HepG2 (cell line): Measurements from ENCODE around the gene PEX7. TPM values are rescaled to one million over a fixed set of nuclear protein-coding genes. Genes with fewer than 3 reads are reported as not detected.

Experiments used
- FOXP1 ChIP-seq, 2 experiments: fragments of 450-650 bp in 1 of 2; IDR thresholded peaks; 2 replicates each; pipeline ENCODE4 v1.6.1; 2017 to 2018; ENCODE audit warnings: antibody characterized with exemption in 1 of 2
- FOXP4 ChIP-seq: sonication (generic); formaldehyde crosslinking; IDR thresholded peaks from 2 replicates; pipeline ENCODE4 v1.4.0; 2020; ENCODE audit warnings: missing genetic modification reagents
- GTF2F1 ChIP-seq: fragments of 150-350 bp; IDR thresholded peaks from 2 replicates; pipeline ENCODE4 v1.6.1; 2014; ENCODE audit warnings: low read length
- ISL2 ChIP-seq: sonication (generic); formaldehyde crosslinking; IDR thresholded peaks from 2 replicates; pipeline ENCODE4 v1.5.0; 2020; ENCODE audit warnings: missing genetic modification reagents
- JUND ChIP-seq: sonication (generic); formaldehyde crosslinking; IDR thresholded peaks from 2 replicates; pipeline ENCODE4 v1.8.0; 2022; ENCODE audit warnings: mild to moderate bottlenecking, missing genetic modification reagents
- MATR3 ChIP-seq: sonication (generic); formaldehyde crosslinking; IDR thresholded peaks from 2 replicates; pipeline ENCODE4 v1.4.0; 2020; ENCODE audit warnings: missing genetic modification reagents
- SP140L ChIP-seq: sonication (generic); formaldehyde crosslinking; IDR thresholded peaks from 2 replicates; pipeline ENCODE4 v1.4.0; 2020; ENCODE audit warnings: missing genetic modification reagents, borderline replicate concordance
- TARDBP ChIP-seq: sonication (generic); formaldehyde crosslinking; IDR thresholded peaks from 2 replicates; pipeline ENCODE4 v1.8.0; 2022; ENCODE audit warnings: mild to moderate bottlenecking, missing genetic modification reagents
- TCF7 ChIP-seq: sonication (generic); IDR thresholded peaks from 2 replicates; pipeline ENCODE4 v1.6.1; 2016; ENCODE audit warnings: antibody characterized with exemption, low read depth
- ZNF34 ChIP-seq: sonication (generic); formaldehyde crosslinking; IDR thresholded peaks from 2 replicates; pipeline ENCODE4 v1.4.0; 2020; ENCODE audit warnings: mild to moderate bottlenecking, missing genetic modification reagents, borderline replicate concordance
- ZNF607 ChIP-seq: sonication (generic); formaldehyde crosslinking; IDR thresholded peaks from 2 replicates; pipeline ENCODE4 v1.5.1; 2020; ENCODE audit warnings: missing genetic modification reagents, mild to moderate bottlenecking, borderline replicate concordance
- ZNF891 ChIP-seq: sonication (generic); formaldehyde crosslinking; IDR thresholded peaks from 2 replicates; pipeline ENCODE4 v1.5.0; 2020; ENCODE audit warnings: mild to moderate bottlenecking, missing genetic modification reagents
- polyA plus RNA-seq, 8 experiments: library from polyadenylated mRNA; depleted of rRNA in 3 of 8; stranded (reverse) in 7 of 8; unstranded in 1 of 8; fragments of >200 nt; fragmentation: Illumina TruSeq in 4 of 8; extraction: Trizol in 4 of 8; gene quantifications; 2 replicates each; pipeline versions ENCODE4 v1.2.1 to v1.2.3, GENCODE V29; 2011 to 2016; ENCODE audit warnings: low read depth in 4 of 8, missing spikeins in 1 of 8, mixed read lengths in 1 of 8; ENCODE audit not compliant: insufficient read depth in 1 of 8
- total RNA-seq, 5 experiments: library from RNA; depleted of rRNA; stranded (reverse); fragments of >200 nt; fragmentation: Illumina TruSeq; extraction: Trizol; gene quantifications; 2 replicates each; pipeline ENCODE4 v1.2.3, GENCODE V29; 2016; ENCODE audit warnings: low read depth in 1 of 5
- TF ChIP-seq, protein P1 (sequence below): sonication (generic); formaldehyde crosslinking; conservative IDR thresholded peaks from 2 replicates; pipeline ENCODE4 v1.4.0; 2020; ENCODE audit warnings: mild to moderate bottlenecking, missing genetic modification reagents, moderate library complexity
- TF ChIP-seq, protein P2 (sequence below), 2 experiments: sonication (generic) in 1 of 2; formaldehyde crosslinking in 1 of 2; IDR thresholded peaks; 2 replicates each; pipeline versions ENCODE4 v1.4.0 to v1.6.1; 2018 to 2020; ENCODE audit warnings: missing genetic modification reagents in 2 of 2, borderline replicate concordance in 1 of 2, low read depth in 1 of 2, mild to moderate bottlenecking in 1 of 2, missing biosample characterization in 1 of 2
- TF ChIP-seq, protein P3 (sequence below): sonication (generic); formaldehyde crosslinking; conservative IDR thresholded peaks from 2 replicates; pipeline ENCODE4 v1.4.0; 2020; ENCODE audit warnings: missing genetic modification reagents

PEX7 gene
- total and polyA plus RNA-seq, 2 of the 13 experiments (the other 11 are each of a cell fraction or from before 2014, with no cell fraction given), result 0.04 to 0.53 TPM

GRCh38 chr6:136887953-136888352, 65.6 kb downstream of the PEX7 start (continued):
- TF ChIP-seq, protein P1, sequence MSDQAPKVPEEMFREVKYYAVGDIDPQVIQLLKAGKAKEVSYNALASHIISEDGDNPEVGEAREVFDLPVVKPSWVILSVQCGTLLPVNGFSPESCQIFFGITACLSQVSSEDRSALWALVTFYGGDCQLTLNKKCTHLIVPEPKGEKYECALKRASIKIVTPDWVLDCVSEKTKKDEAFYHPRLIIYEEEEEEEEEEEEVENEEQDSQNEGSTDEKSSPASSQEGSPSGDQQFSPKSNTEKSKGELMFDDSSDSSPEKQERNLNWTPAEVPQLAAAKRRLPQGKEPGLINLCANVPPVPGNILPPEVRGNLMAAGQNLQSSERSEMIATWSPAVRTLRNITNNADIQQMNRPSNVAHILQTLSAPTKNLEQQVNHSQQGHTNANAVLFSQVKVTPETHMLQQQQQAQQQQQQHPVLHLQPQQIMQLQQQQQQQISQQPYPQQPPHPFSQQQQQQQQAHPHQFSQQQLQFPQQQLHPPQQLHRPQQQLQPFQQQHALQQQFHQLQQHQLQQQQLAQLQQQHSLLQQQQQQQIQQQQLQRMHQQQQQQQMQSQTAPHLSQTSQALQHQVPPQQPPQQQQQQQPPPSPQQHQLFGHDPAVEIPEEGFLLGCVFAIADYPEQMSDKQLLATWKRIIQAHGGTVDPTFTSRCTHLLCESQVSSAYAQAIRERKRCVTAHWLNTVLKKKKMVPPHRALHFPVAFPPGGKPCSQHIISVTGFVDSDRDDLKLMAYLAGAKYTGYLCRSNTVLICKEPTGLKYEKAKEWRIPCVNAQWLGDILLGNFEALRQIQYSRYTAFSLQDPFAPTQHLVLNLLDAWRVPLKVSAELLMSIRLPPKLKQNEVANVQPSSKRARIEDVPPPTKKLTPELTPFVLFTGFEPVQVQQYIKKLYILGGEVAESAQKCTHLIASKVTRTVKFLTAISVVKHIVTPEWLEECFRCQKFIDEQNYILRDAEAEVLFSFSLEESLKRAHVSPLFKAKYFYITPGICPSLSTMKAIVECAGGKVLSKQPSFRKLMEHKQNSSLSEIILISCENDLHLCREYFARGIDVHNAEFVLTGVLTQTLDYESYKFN (CRISPR knock-in tag), result peak; percentile 51
- TF ChIP-seq ZNF891 (no peak), SP140L (CRISPR knock-in tag) (no peak), MATR3 (CRISPR knock-in tag) (no peak), ZNF607 (CRISPR knock-in tag) (no peak), TCF7 (peak; percentile 97), TARDBP (CRISPR knock-in tag) (peak; percentile 74), FOXP4 (CRISPR knock-in tag) (peak; percentile 42; the same call in 1 of the 2 replicates), ZNF34 (no peak), JUND (no peak), FOXP1 (IDR thresholded peaks at IDR 0.05) (no peak), FOXP1 (CRISPR knock-in tag; IDR thresholded peaks at IDR 0.05) (peak; percentile 64; the same call in 1 of the 2 replicates), ISL2 (peak; percentile 91), GTF2F1 (no peak)
- TF ChIP-seq, protein P2, sequence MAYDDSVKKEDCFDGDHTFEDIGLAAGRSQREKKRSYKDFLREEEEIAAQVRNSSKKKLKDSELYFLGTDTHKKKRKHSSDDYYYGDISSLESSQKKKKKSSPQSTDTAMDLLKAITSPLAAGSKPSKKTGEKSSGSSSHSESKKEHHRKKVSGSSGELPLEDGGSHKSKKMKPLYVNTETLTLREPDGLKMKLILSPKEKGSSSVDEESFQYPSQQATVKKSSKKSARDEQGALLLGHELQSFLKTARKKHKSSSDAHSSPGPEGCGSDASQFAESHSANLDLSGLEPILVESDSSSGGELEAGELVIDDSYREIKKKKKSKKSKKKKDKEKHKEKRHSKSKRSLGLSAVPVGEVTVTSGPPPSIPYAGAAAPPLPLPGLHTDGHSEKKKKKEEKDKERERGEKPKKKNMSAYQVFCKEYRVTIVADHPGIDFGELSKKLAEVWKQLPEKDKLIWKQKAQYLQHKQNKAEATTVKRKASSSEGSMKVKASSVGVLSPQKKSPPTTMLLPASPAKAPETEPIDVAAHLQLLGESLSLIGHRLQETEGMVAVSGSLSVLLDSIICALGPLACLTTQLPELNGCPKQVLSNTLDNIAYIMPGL (CRISPR knock-in tag; IDR thresholded peaks at IDR 0.05; ENCODE audit: borderline replicate concordance in 1 of 2, low read depth in 1 of 2), result no peak
- TF ChIP-seq, protein P3, sequence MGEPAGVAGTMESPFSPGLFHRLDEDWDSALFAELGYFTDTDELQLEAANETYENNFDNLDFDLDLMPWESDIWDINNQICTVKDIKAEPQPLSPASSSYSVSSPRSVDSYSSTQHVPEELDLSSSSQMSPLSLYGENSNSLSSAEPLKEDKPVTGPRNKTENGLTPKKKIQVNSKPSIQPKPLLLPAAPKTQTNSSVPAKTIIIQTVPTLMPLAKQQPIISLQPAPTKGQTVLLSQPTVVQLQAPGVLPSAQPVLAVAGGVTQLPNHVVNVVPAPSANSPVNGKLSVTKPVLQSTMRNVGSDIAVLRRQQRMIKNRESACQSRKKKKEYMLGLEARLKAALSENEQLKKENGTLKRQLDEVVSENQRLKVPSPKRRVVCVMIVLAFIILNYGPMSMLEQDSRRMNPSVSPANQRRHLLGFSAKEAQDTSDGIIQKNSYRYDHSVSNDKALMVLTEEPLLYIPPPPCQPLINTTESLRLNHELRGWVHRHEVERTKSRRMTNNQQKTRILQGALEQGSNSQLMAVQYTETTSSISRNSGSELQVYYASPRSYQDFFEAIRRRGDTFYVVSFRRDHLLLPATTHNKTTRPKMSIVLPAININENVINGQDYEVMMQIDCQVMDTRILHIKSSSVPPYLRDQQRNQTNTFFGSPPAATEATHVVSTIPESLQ (CRISPR knock-in tag), result no peak
